Keratinocyte (primary cell): Measurements from ENCODE around the gene FAM90A1.
"Not testable (repeated sequence)": the region's sequence is repeated elsewhere in the genome, so short reads cannot be mapped to it uniquely, and the experiment has no call there.

Experiments used
- EZH2 ChIP-seq: IDR thresholded peaks from one replicate; pipeline ENCODE4 v1.6.1; 2012; ENCODE audit warnings: inconsistent platforms, mild to moderate bottlenecking, low read length, moderate library complexity
- TF ChIP-seq, protein P1 (sequence below), 3 experiments: IDR thresholded peaks in 1 of 3; conservative IDR thresholded peaks in 1 of 3; optimal IDR thresholded peaks in 1 of 3; 2 replicates in 2 of 3; 3 replicates in 1 of 3; pipeline versions ENCODE3 to v1.5.1; 2011; ENCODE audit warnings: low read length in 3 of 3, mild to moderate bottlenecking in 3 of 3, moderate library complexity in 2 of 3, control low read depth in 1 of 3, inconsistent platforms in 1 of 3; ENCODE audit not compliant: insufficient read depth in 2 of 3; ENCODE audit errors: extremely low read depth in 1 of 3

DNA sequence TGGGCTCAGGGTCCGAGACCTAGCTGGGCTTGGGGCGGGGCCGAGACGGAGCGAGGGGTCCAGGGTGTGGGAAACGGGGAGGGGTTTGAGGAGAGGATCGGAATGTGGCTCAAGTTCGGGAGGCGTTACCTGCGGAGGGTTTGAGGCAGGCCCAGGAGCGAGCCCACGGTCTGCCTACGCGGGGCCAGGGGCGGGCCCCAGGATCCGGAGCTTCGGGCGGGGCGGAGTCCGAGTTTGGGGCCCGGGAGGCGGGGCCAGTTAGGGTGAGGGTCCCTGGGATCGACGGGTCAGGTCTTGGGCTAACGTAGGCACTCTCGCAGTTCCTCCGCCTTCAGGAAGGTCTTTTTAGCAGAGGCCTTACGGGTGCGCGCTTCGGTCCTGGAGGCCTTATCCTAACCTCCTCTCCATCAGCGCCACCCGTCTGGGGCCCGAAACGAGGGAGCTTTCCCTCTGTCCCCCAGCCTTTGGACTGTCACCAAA is 16.3 kb upstream of the FAM90A1 start:
- TF ChIP-seq EZH2: not testable (repeated sequence)
- TF ChIP-seq, protein P1, sequence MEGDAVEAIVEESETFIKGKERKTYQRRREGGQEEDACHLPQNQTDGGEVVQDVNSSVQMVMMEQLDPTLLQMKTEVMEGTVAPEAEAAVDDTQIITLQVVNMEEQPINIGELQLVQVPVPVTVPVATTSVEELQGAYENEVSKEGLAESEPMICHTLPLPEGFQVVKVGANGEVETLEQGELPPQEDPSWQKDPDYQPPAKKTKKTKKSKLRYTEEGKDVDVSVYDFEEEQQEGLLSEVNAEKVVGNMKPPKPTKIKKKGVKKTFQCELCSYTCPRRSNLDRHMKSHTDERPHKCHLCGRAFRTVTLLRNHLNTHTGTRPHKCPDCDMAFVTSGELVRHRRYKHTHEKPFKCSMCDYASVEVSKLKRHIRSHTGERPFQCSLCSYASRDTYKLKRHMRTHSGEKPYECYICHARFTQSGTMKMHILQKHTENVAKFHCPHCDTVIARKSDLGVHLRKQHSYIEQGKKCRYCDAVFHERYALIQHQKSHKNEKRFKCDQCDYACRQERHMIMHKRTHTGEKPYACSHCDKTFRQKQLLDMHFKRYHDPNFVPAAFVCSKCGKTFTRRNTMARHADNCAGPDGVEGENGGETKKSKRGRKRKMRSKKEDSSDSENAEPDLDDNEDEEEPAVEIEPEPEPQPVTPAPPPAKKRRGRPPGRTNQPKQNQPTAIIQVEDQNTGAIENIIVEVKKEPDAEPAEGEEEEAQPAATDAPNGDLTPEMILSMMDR (optimal IDR thresholded peaks at IDR 0.05 in 1 of 3, IDR thresholded peaks at IDR 0.05 in 1 of 3, conservative IDR thresholded peaks at IDR 0.05 in 1 of 3; ENCODE audit: extremely low read depth in 1 of 3, insufficient read depth in 2 of 3, low read length in 3 of 3): not testable (repeated sequence)
